ENCODE results near the gene E2F3.
"Not testable (repeated sequence)": the region's sequence is repeated elsewhere in the genome, so short reads cannot be mapped to it uniquely, and the experiment has no call there.

E2F3 gene

GRCh38 chr6:20472748-20473147 lies 71.1 kb downstream of the E2F3 start:
- no peak for DNase-seq

GRCh38 chr6:20473518-20473917 lies 71.8 kb downstream of the E2F3 start:
- DNase-seq: no peak

GRCh38 chr6:20474874-20475542 lies 73.3 kb downstream of the E2F3 start:
- DNase-seq: no peak

GRCh38 chr6:20476501-20477043 lies 74.9 kb downstream of the E2F3 start:
- DNase-seq: no peak

- no peak for DNase-seq
Observed at GRCh38 chr6:20477485-20477884, 75.8 kb downstream of the E2F3 start.

- DNase-seq: no peak
Observed at GRCh38 chr6:20479060-20479459, 77.4 kb downstream of the E2F3 start.

GRCh38 chr6:20479526-20479925 lies 77.8 kb downstream of the E2F3 start:
- no peak for DNase-seq

GRCh38 chr6:20481281-20481680 lies 79.6 kb downstream of the E2F3 start:
- no peak for DNase-seq

GRCh38 chr6:20483887-20484497 lies 82.3 kb downstream of the E2F3 start:
- no peak for DNase-seq

- DNase-seq: no peak
Observed at GRCh38 chr6:20486641-20487040, 85.0 kb downstream of the E2F3 start.

- DNase-seq: no peak
Observed at GRCh38 chr6:20487669-20488375, 86.1 kb downstream of the E2F3 start.

- DNase-seq: no peak
Observed at GRCh38 chr6:20490591-20490990, 88.9 kb downstream of the E2F3 start.

GRCh38 chr6:20492099-20492498 lies 90.4 kb downstream of the E2F3 start:
- no peak for DNase-seq

GRCh38 chr6:20497216-20498040 lies 95.7 kb downstream of the E2F3 start:
- no peak for DNase-seq

- DNase-seq: no peak
Observed at GRCh38 chr6:20498041-20498385, 96.3 kb downstream of the E2F3 start.

- no peak for DNase-seq
Observed at GRCh38 chr6:20509212-20509611, 107.5 kb downstream of the E2F3 start.

- no peak for DNase-seq
Observed at GRCh38 chr6:20511852-20512251, 110.2 kb downstream of the E2F3 start.

- DNase-seq: not testable (repeated sequence)
Observed at GRCh38 chr6:20525208-20525607, 123.5 kb downstream of the E2F3 start.

- DNase-seq: not testable (repeated sequence)
Observed at GRCh38 chr6:20529086-20529448, 127.4 kb downstream of the E2F3 start.

- no peak for DNase-seq
Observed at GRCh38 chr6:20532881-20533280, 131.2 kb downstream of the E2F3 start.

- DNase-seq: no peak
Observed at GRCh38 chr6:20533746-20534294, 132.1 kb downstream of the E2F3 start.

- DNase-seq: peak; percentile 85
Observed at GRCh38 chr6:20534295-20535262, 132.9 kb downstream of the E2F3 start, which contains the start of gene CDKAL1. TSS of gene CDKAL1 (plus strand) at chr6:20534457. CDS start at chr6:20546351, 11,894 bp downstream.
